Right ventricle myocardium superior (tissue), 1 donor: ENCODE results near the gene SETMAR. TPM values are rescaled to one million over a fixed set of nuclear protein-coding genes. Genes with fewer than 3 reads are reported as not detected.

Experiments
- ATAC-seq: fragments of 200-7000 bp; cut with Tn5 transposase; one replicate; pipeline ENCODE4 v1.9.1; 2020; ENCODE audit warnings: mild to moderate bottlenecking; ENCODE audit not compliant: poor library complexity
- DNase-seq: peaks from one replicate; pipeline ENCODE4 v3.0.0-alpha.2; 2020
- intact Hi-C: fragments of 100-400 bp; cut with DNase I; formaldehyde crosslinking; loops from one replicate; pipeline ENCODE4 v1.11.2; 2022
- total RNA-seq: library from RNA; stranded (reverse); fragmentation: NEBNext Ultra II Directional; extraction: Animal tissue kit (Norgen Biotek cat#: 25700); gene quantifications from one replicate; pipeline ENCODE4 v1.2.1, GENCODE V29; 2021
- donor health status: DM: no; HTN: yes; CAD: no; lungs with severe emphysema.

SETMAR gene
- total RNA-seq, 1 donor from 2014 or later = 15.4 TPM

GRCh38 chr3:4340077-4340410, 36.9 kb downstream of the SETMAR start:
- intact Hi-C loops = no loop called here
- ATAC-seq = no peak
- no peak for DNase-seq

GRCh38 chr3:4340411-4341335, 37.5 kb downstream of the SETMAR start:
- intact Hi-C loops = no loop called here
- DNase-seq (no peak), ATAC-seq (peak; percentile 69)

- no peak for DNase-seq
- intact Hi-C loops = no loop called here
- ATAC-seq = no peak
These were observed 38.1 kb downstream of the SETMAR start for GRCh38 chr3:4341336-4341675.

- DNase-seq (no peak), ATAC-seq (no peak)
- intact Hi-C loops = no loop called here
These were observed 40.1 kb downstream of the SETMAR start for GRCh38 chr3:4343258-4343657.

GRCh38 chr3:4350789-4351163, 47.6 kb downstream of the SETMAR start:
- peak; percentile 94 for ATAC-seq
- no peak for DNase-seq
- intact Hi-C loops = loop anchor here (2.0 kb wide), 1 partner anchor 282 kb away; no protein-coding TSS in a partner anchor

GRCh38 chr3:4351164-4351855, 48.1 kb downstream of the SETMAR start:
- intact Hi-C loops = loop anchor here (2.0 kb wide), 1 partner anchor 281 kb away; no protein-coding TSS in a partner anchor
- ATAC-seq (peak; percentile 57), DNase-seq (no peak)

- ATAC-seq (no peak), DNase-seq (no peak)
- intact Hi-C loops = loop anchor here (2.0 kb wide), 1 partner anchor 281 kb away; no protein-coding TSS in a partner anchor
These were observed 48.7 kb downstream of the SETMAR start for GRCh38 chr3:4351872-4352271.

GRCh38 chr3:4355401-4356219, 52.4 kb downstream of the SETMAR start:
- intact Hi-C loops = no loop called here
- no peak for ATAC-seq
- peak; percentile 64 for DNase-seq

- intact Hi-C loops = no loop called here
- no peak for DNase-seq
- no peak for ATAC-seq
These were observed 53.0 kb downstream of the SETMAR start for GRCh38 chr3:4356220-4356540.

GRCh38 chr3:4356546-4357410, 53.6 kb downstream of the SETMAR start:
- ATAC-seq = no peak
- intact Hi-C loops = no loop called here
- DNase-seq = no peak

GRCh38 chr3:4358273-4358672, 55.1 kb downstream of the SETMAR start:
- intact Hi-C loops = no loop called here
- no peak for DNase-seq

GRCh38 chr3:4359805-4360502, 56.8 kb downstream of the SETMAR start:
- DNase-seq (no peak), ATAC-seq (no peak)
- intact Hi-C loops = no loop called here

More at GRCh38 chr3:4358273-4358672, 55.1 kb downstream of the SETMAR start:
- no peak for ATAC-seq

- ATAC-seq (no peak), DNase-seq (no peak)
- intact Hi-C loops = no loop called here
These were observed 57.6 kb downstream of the SETMAR start for GRCh38 chr3:4360817-4361216.

GRCh38 chr3:4362523-4362922, 59.4 kb downstream of the SETMAR start:
- intact Hi-C loops = no loop called here
- DNase-seq = no peak
- no peak for ATAC-seq
